ENCODE data around the gene C12orf43. TPM values are rescaled to one million over a fixed set of nuclear protein-coding genes. Genes with fewer than 3 reads are reported as not detected.
A peak's percentile ranks its signal among the peaks of the same experiment; 100 is the strongest.

The C12orf43 gene
- total and polyA plus RNA-seq, 3 experiments from 2014 or later, result 24.9 to 40.3 (median 38.1) TPM

GRCh38 chr12:120996133-120996746, 20.0 kb downstream of the C12orf43 start:
- no peak overlapping the region for H3K27ac Mint-ChIP-seq
- H3K9me3 Mint-ChIP-seq, result no peaks in the 10 kb centered on the region
- H3K4me3 ChIP-seq (ENCODE audit: low read length), result no peak overlapping the region
- ChIA-PET POLR2A (no interaction called here), CTCF (no interaction called here)
- no peak overlapping the region for H3K4me3 Mint-ChIP-seq
- H3K27me3 ChIP-seq (ENCODE audit: insufficient read depth, low read length, poor library complexity, severe bottlenecking), result no peaks in the 10 kb centered on the region
- H3K9me3 ChIP-seq (ENCODE audit: low read length), result no peaks in the 10 kb centered on the region
- H3K27ac ChIP-seq (ENCODE audit: low read depth, low read length), result no peak overlapping the region
- H3K4me1 ChIP-seq (ENCODE audit: insufficient read depth, low read length), result no peaks in the 10 kb centered on the region
- no peaks in the 10 kb centered on the region for H3K4me1 Mint-ChIP-seq
- DNase-seq, result no peak
- H3K36me3 Mint-ChIP-seq, result peaks cover 0 to 4% (median 0%) of the 10 kb centered on the region in 3 donors
- peaks cover 1 to 16% of the 10 kb centered on the region in 2 donors for H3K27me3 Mint-ChIP-seq
- no peaks in the 10 kb centered on the region for H3K36me3 ChIP-seq (ENCODE audit: insufficient read depth, low read length)

GRCh38 chr12:120994589-120995337, 21.5 kb downstream of the C12orf43 start:
- Mint-ChIP-seq H3K27ac (peak overlapping the region in 2 of 8 donors; percentile 17 to 70), H3K27me3 (peaks cover 1 to 17% of the 10 kb centered on the region in 2 donors), H3K36me3 (peaks cover 0 to 4% (median 0%) of the 10 kb centered on the region in 3 donors), H3K9me3 (no peaks in the 10 kb centered on the region), H3K4me3 (no peak overlapping the region), H3K4me1 (no peaks in the 10 kb centered on the region)
- Histone ChIP-seq H3K9me3 (ENCODE audit: low read length) (no peaks in the 10 kb centered on the region), H3K27ac (ENCODE audit: low read depth, low read length) (no peak overlapping the region), H3K27me3 (ENCODE audit: insufficient read depth, low read length, poor library complexity, severe bottlenecking) (no peaks in the 10 kb centered on the region), H3K4me3 (ENCODE audit: low read length) (no peak overlapping the region), H3K36me3 (ENCODE audit: insufficient read depth, low read length) (no peaks in the 10 kb centered on the region), H3K4me1 (ENCODE audit: insufficient read depth, low read length) (no peaks in the 10 kb centered on the region)
- CTCF ChIA-PET, result interaction anchor here (1.2 kb wide), 1 partner anchor 28 kb away, joined by 3 read pairs; no protein-coding TSS in a partner anchor
- no peak for DNase-seq
- POLR2A ChIA-PET, result no interaction called here

- H3K9me3 ChIP-seq (ENCODE audit: low read length), result no peaks in the 10 kb centered on the region
- no peak overlapping the region for H3K27ac ChIP-seq (ENCODE audit: low read depth, low read length)
- DNase-seq, result no peak
- H3K36me3 Mint-ChIP-seq, result peaks cover 0 to 4% (median 0%) of the 10 kb centered on the region in 3 donors
- ChIA-PET CTCF (interaction anchor here (1.2 kb wide), 1 partner anchor 28 kb away, joined by 3 read pairs; no protein-coding TSS in a partner anchor), POLR2A (no interaction called here)
- H3K9me3 Mint-ChIP-seq, result no peaks in the 10 kb centered on the region
- H3K4me3 Mint-ChIP-seq, result no peak overlapping the region
- peak overlapping the region in 1 of 8 donors; percentile 89 for H3K27ac Mint-ChIP-seq
- peaks cover 1 to 21% of the 10 kb centered on the region in 2 donors for H3K27me3 Mint-ChIP-seq
- no peak overlapping the region for H3K4me3 ChIP-seq (ENCODE audit: low read length)
- no peaks in the 10 kb centered on the region for H3K4me1 ChIP-seq (ENCODE audit: insufficient read depth, low read length)
- no peaks in the 10 kb centered on the region for H3K4me1 Mint-ChIP-seq
- no peaks in the 10 kb centered on the region for H3K36me3 ChIP-seq (ENCODE audit: insufficient read depth, low read length)
- H3K27me3 ChIP-seq (ENCODE audit: insufficient read depth, low read length, poor library complexity, severe bottlenecking), result no peaks in the 10 kb centered on the region
Measured at GRCh38 chr12:120994059-120994458, 22.2 kb downstream of the C12orf43 start.

- Mint-ChIP-seq H3K27me3 (peaks cover 1 to 24% of the 10 kb centered on the region in 2 donors), H3K9me3 (no peaks in the 10 kb centered on the region), H3K4me3 (no peak overlapping the region), H3K36me3 (peaks cover 0 to 4% (median 0%) of the 10 kb centered on the region in 3 donors), H3K4me1 (no peaks in the 10 kb centered on the region), H3K27ac (peak overlapping the region in 1 of 8 donors; percentile 89)
- Histone ChIP-seq H3K27ac (ENCODE audit: low read depth, low read length) (no peak overlapping the region), H3K27me3 (ENCODE audit: insufficient read depth, low read length, poor library complexity, severe bottlenecking) (no peaks in the 10 kb centered on the region), H3K36me3 (ENCODE audit: insufficient read depth, low read length) (no peaks in the 10 kb centered on the region), H3K4me1 (ENCODE audit: insufficient read depth, low read length) (no peaks in the 10 kb centered on the region), H3K9me3 (ENCODE audit: low read length) (no peaks in the 10 kb centered on the region), H3K4me3 (ENCODE audit: low read length) (no peak overlapping the region)
- ChIA-PET CTCF (interaction anchor here (1.2 kb wide), 1 partner anchor 27 kb away, joined by 3 read pairs; no protein-coding TSS in a partner anchor), POLR2A (no interaction called here)
- DNase-seq, result no peak
Measured at GRCh38 chr12:120993496-120993895, 22.8 kb downstream of the C12orf43 start.

- no peak overlapping the region for H3K4me3 ChIP-seq (ENCODE audit: low read length)
- Mint-ChIP-seq H3K4me1 (no peaks in the 10 kb centered on the region), H3K27ac (peak overlapping the region in 1 of 8 donors; percentile 28), H3K36me3 (peaks cover 0 to 4% (median 0%) of the 10 kb centered on the region in 3 donors), H3K27me3 (peaks cover 1 to 24% of the 10 kb centered on the region in 2 donors), H3K4me3 (no peak overlapping the region), H3K9me3 (no peaks in the 10 kb centered on the region)
- POLR2A ChIA-PET, result no interaction called here
- no peaks in the 10 kb centered on the region for H3K36me3 ChIP-seq (ENCODE audit: insufficient read depth, low read length)
- CTCF ChIA-PET, result no interaction called here
- H3K27ac ChIP-seq (ENCODE audit: low read depth, low read length), result no peak overlapping the region
- no peaks in the 10 kb centered on the region for H3K9me3 ChIP-seq (ENCODE audit: low read length)
- H3K27me3 ChIP-seq (ENCODE audit: insufficient read depth, low read length, poor library complexity, severe bottlenecking), result no peaks in the 10 kb centered on the region
- no peaks in the 10 kb centered on the region for H3K4me1 ChIP-seq (ENCODE audit: insufficient read depth, low read length)
- no peak for DNase-seq
Measured at GRCh38 chr12:120992989-120993388, 23.3 kb downstream of the C12orf43 start.

- H3K36me3 ChIP-seq (ENCODE audit: insufficient read depth, low read length), result no peaks in the 10 kb centered on the region
- no peaks in the 10 kb centered on the region for H3K27me3 ChIP-seq (ENCODE audit: insufficient read depth, low read length, poor library complexity, severe bottlenecking)
- H3K4me3 ChIP-seq (ENCODE audit: low read length), result no peak overlapping the region
- H3K27ac ChIP-seq (ENCODE audit: low read depth, low read length), result no peak overlapping the region
- Mint-ChIP-seq H3K9me3 (no peaks in the 10 kb centered on the region), H3K4me1 (no peaks in the 10 kb centered on the region), H3K4me3 (no peak overlapping the region), H3K27me3 (peaks cover 1 to 24% of the 10 kb centered on the region in 2 donors), H3K36me3 (peaks cover 0 to 4% (median 0%) of the 10 kb centered on the region in 3 donors), H3K27ac (no peak overlapping the region)
- ChIA-PET CTCF (interaction anchor here (0.6 to 1.5 kb wide), 2 partner anchors 49 to 343 kb away, joined by 3 read pairs; no protein-coding TSS in a partner anchor), POLR2A (no interaction called here)
- H3K4me1 ChIP-seq (ENCODE audit: insufficient read depth, low read length), result no peaks in the 10 kb centered on the region
- no peak for DNase-seq
- H3K9me3 ChIP-seq (ENCODE audit: low read length), result no peaks in the 10 kb centered on the region
Measured at GRCh38 chr12:120991965-120992364, 24.3 kb downstream of the C12orf43 start.

- H3K4me1 ChIP-seq (ENCODE audit: insufficient read depth, low read length), result no peaks in the 10 kb centered on the region
- no peaks in the 10 kb centered on the region for H3K27me3 ChIP-seq (ENCODE audit: insufficient read depth, low read length, poor library complexity, severe bottlenecking)
- Mint-ChIP-seq H3K36me3 (peaks cover 0 to 4% (median 0%) of the 10 kb centered on the region in 3 donors), H3K27me3 (peaks cover 1 to 20% of the 10 kb centered on the region in 2 donors), H3K4me3 (no peak overlapping the region), H3K27ac (peak overlapping the region in 1 of 8 donors; percentile 43), H3K9me3 (no peaks in the 10 kb centered on the region), H3K4me1 (no peaks in the 10 kb centered on the region)
- no peaks in the 10 kb centered on the region for H3K9me3 ChIP-seq (ENCODE audit: low read length)
- no peak for DNase-seq
- no peak overlapping the region for H3K4me3 ChIP-seq (ENCODE audit: low read length)
- H3K27ac ChIP-seq (ENCODE audit: low read depth, low read length), result no peak overlapping the region
- POLR2A ChIA-PET, result no interaction called here
- CTCF ChIA-PET, result interaction anchor here (1.5 kb wide), 1 partner anchor 342 kb away, joined by 3 read pairs; no protein-coding TSS in a partner anchor
- no peaks in the 10 kb centered on the region for H3K36me3 ChIP-seq (ENCODE audit: insufficient read depth, low read length)
Measured at GRCh38 chr12:120990487-120991055, 25.7 kb downstream of the C12orf43 start.

- H3K36me3 Mint-ChIP-seq, result peaks cover 0 to 4% (median 0%) of the 10 kb centered on the region in 3 donors
- H3K27ac Mint-ChIP-seq, result no peak overlapping the region
- ChIA-PET POLR2A (no interaction called here), CTCF (no interaction called here)
- H3K27me3 Mint-ChIP-seq, result peaks cover 0 to 11% of the 10 kb centered on the region in 2 donors
- no peaks in the 10 kb centered on the region for H3K36me3 ChIP-seq (ENCODE audit: insufficient read depth, low read length)
- no peaks in the 10 kb centered on the region for H3K4me1 ChIP-seq (ENCODE audit: insufficient read depth, low read length)
- no peaks in the 10 kb centered on the region for H3K27me3 ChIP-seq (ENCODE audit: insufficient read depth, low read length, poor library complexity, severe bottlenecking)
- H3K9me3 ChIP-seq (ENCODE audit: low read length), result no peaks in the 10 kb centered on the region
- no peak overlapping the region for H3K4me3 ChIP-seq (ENCODE audit: low read length)
- no peaks in the 10 kb centered on the region for H3K9me3 Mint-ChIP-seq
- H3K4me1 Mint-ChIP-seq, result no peaks in the 10 kb centered on the region
- H3K27ac ChIP-seq (ENCODE audit: low read depth, low read length), result no peak overlapping the region
- no peak for DNase-seq
- no peak overlapping the region for H3K4me3 Mint-ChIP-seq
Measured at GRCh38 chr12:120989687-120990086, 26.6 kb downstream of the C12orf43 start.

All from CD8-positive, alpha-beta memory T cell (primary cell).